Panc1 (cell line): ENCODE results near the gene S100A16. TPM values are rescaled to one million over a fixed set of nuclear protein-coding genes. Genes with fewer than 3 reads are reported as not detected.
"Not testable (repeated sequence)": the region's sequence is repeated elsewhere in the genome, so short reads cannot be mapped to it uniquely, and the experiment has no call there.

Source experiments
- ATAC-seq: fragments of 200-7000 bp; cut with Tn5 transposase; 2 replicates; pipeline ENCODE4 v1.9.1; 2020; ENCODE audit warnings: mild to moderate bottlenecking, moderate library complexity
- BruUV-seq: library from RNA; stranded (reverse); fragments of 400-500 nt; replicated peaks from 2 replicates; lab custom pipeline; 2021; lab: Mats Ljungman, UMichigan
- CTCF ChIA-PET: fragments of 300-600 bp; sonication (Branson Sonifier 250); formaldehyde crosslinking; loops from one replicate; lab custom pipeline; 2022; ENCODE audit warnings: antibody characterized with exemption; lab: Charles Lee
- POLR2A ChIA-PET: fragments of 300-600 bp; sonication (Branson Sonifier 250); formaldehyde crosslinking; loops from one replicate; lab custom pipeline; 2022; ENCODE audit warnings: antibody characterized with exemption; lab: Charles Lee
- DNase-seq: peaks from one replicate; pipeline ENCODE4 v3.0.0-alpha.2; 2010; ENCODE audit warnings: low read depth, low spot score
- H3K27ac ChIP-seq: 2 replicates; pipeline ENCODE4 v1.5.1; 2011; ENCODE audit warnings: mild to moderate bottlenecking, low read length, inconsistent platforms
- H3K27me3 ChIP-seq: fragments of 200-500 bp; sonication (Bioruptor generic); 2 replicates; pipeline ENCODE4 v1.6.0; 2014; ENCODE audit warnings: low read length, inconsistent platforms; ENCODE audit not compliant: control insufficient read depth, insufficient read depth
- H3K36me3 ChIP-seq: fragments of 200-500 bp; sonication (Bioruptor generic); 2 replicates; pipeline ENCODE4 v1.5.1; 2014; ENCODE audit warnings: inconsistent platforms, mild to moderate bottlenecking, low read length, moderate library complexity; ENCODE audit not compliant: control insufficient read depth, insufficient read depth
- H3K4me1 ChIP-seq: 2 replicates; pipeline ENCODE4 v1.5.1; 2011; ENCODE audit warnings: inconsistent platforms, mild to moderate bottlenecking, low read length, moderate library complexity; ENCODE audit not compliant: control insufficient read depth, insufficient read depth
- H3K4me3 ChIP-seq, 2 experiments: 2 replicates each; pipeline ENCODE4 v1.5.1; 2011 to 2012; ENCODE audit warnings: low read depth in 2 of 2, low read length in 2 of 2, mild to moderate bottlenecking in 2 of 2, inconsistent platforms in 1 of 2, moderate library complexity in 1 of 2
- H3K9me3 ChIP-seq: fragments of 200-500 bp; sonication (Bioruptor generic); 2 replicates; pipeline ENCODE4 v1.5.1; 2014; ENCODE audit warnings: low read depth, mild to moderate bottlenecking, inconsistent platforms, low read length, moderate library complexity; ENCODE audit not compliant: control insufficient read depth, insufficient read depth
- POLR2AphosphoS5 ChIP-seq: IDR thresholded peaks from 2 replicates; pipeline ENCODE4 v1.6.1; 2012; ENCODE audit warnings: mild to moderate bottlenecking, low read depth, low read length, moderate library complexity
- SIN3A ChIP-seq: IDR thresholded peaks from 2 replicates; pipeline ENCODE4 v1.6.1; 2012; ENCODE audit warnings: low read depth, mild to moderate bottlenecking, low read length, moderate library complexity, borderline replicate concordance; ENCODE audit not compliant: insufficient read depth
- TCF7L2 ChIP-seq: IDR thresholded peaks from 2 replicates; pipeline ENCODE4 v1.6.1; 2011; ENCODE audit warnings: mild to moderate bottlenecking, low read depth, low read length, inconsistent platforms
- in situ Hi-C: cut with HindIII; loops from 2 replicates; pipeline ENCODE4 v1.10.0; 2016; ENCODE audit warnings: low sequenced_read_pairs, low pct_unique_long_range_greater_than_20kb
- intact Hi-C: fragments of 100-400 bp; cut with micrococcal nuclease; formaldehyde crosslinking; loops from one replicate; pipeline ENCODE4 v1.10.0; 2022; ENCODE audit not compliant: unreplicated experiment
- total RNA-seq: library from RNA; stranded (reverse); gene quantifications from one replicate; pipeline ENCODE4 v1.2.1, GENCODE V29; 2021; ENCODE audit not compliant: unreplicated experiment
- TF ChIP-seq, protein P1 (sequence below): fragments of 450-650 bp; IDR thresholded peaks from 2 replicates; pipeline ENCODE4 v1.5.1; 2017; ENCODE audit warnings: mild to moderate bottlenecking
- TF ChIP-seq, protein P2 (sequence below), 2 experiments: IDR thresholded peaks; 2 replicates each; pipeline ENCODE4 v1.6.1; 2011 to 2012; ENCODE audit warnings: low read depth in 2 of 2, control low read depth in 1 of 2, low read length in 1 of 2, mild to moderate bottlenecking in 1 of 2, moderate library complexity in 1 of 2; ENCODE audit not compliant: insufficient read depth in 1 of 2

Gene S100A16
- total RNA-seq, 1 experiment from 2014 or later: 61.6 TPM

DNA sequence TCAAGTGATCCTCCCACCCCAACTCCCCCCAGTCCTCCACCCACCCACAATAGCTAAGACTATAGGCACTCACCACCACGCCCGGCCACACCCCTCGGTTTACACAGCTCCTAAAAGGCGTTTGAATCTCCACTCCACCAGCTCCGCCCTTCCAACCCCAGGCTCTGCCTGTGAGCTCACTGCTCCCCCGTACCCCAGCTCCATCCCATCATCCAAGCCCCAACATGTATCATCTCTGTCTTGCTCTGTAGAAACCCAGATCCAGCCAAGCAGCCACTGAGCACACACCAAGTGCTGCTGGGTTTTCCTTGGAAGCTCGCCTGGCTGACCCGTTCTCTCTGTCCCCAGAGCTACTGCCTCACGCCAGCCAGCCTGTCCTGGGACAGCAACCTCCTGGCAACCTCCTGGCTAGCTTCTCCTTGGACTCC lies 35.3 kb downstream of the S100A16 start:
- Histone ChIP-seq H3K9me3 (no peaks in the 10 kb centered on the region), H3K27ac (no peak overlapping the region), H3K4me3 (no peak overlapping the region), H3K27me3 (no peaks in the 10 kb centered on the region), H3K36me3 (no peaks in the 10 kb centered on the region), H3K4me1 (no peaks in the 10 kb centered on the region; the same call in 1 of the 2 replicates)
- in situ Hi-C loops (no loop called here), intact Hi-C loops (loop anchor here (10.0 kb wide), 1 partner anchor 77 kb away; the partner anchor contains the start of gene SNAPIN)
- no TSS peak for BruUV-seq
- ChIA-PET CTCF (interaction anchor here (0.7 to 0.8 kb wide), 2 partner anchors 67 to 403 kb away, joined by 4 read pairs; no protein-coding TSS in a partner anchor), POLR2A (interaction anchor here (0.5 kb wide), 1 partner anchor 11 kb away, joined by 4 read pairs; no protein-coding TSS in a partner anchor)
- DNase-seq (no peak), ATAC-seq (no peak; the same call in 1 of the 2 replicates)
- TF ChIP-seq, protein P1, sequence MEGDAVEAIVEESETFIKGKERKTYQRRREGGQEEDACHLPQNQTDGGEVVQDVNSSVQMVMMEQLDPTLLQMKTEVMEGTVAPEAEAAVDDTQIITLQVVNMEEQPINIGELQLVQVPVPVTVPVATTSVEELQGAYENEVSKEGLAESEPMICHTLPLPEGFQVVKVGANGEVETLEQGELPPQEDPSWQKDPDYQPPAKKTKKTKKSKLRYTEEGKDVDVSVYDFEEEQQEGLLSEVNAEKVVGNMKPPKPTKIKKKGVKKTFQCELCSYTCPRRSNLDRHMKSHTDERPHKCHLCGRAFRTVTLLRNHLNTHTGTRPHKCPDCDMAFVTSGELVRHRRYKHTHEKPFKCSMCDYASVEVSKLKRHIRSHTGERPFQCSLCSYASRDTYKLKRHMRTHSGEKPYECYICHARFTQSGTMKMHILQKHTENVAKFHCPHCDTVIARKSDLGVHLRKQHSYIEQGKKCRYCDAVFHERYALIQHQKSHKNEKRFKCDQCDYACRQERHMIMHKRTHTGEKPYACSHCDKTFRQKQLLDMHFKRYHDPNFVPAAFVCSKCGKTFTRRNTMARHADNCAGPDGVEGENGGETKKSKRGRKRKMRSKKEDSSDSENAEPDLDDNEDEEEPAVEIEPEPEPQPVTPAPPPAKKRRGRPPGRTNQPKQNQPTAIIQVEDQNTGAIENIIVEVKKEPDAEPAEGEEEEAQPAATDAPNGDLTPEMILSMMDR: no peak
- no peak for TF ChIP-seq TCF7L2
- no peak for TF ChIP-seq POLR2AphosphoS5
- TF ChIP-seq, protein P2, sequence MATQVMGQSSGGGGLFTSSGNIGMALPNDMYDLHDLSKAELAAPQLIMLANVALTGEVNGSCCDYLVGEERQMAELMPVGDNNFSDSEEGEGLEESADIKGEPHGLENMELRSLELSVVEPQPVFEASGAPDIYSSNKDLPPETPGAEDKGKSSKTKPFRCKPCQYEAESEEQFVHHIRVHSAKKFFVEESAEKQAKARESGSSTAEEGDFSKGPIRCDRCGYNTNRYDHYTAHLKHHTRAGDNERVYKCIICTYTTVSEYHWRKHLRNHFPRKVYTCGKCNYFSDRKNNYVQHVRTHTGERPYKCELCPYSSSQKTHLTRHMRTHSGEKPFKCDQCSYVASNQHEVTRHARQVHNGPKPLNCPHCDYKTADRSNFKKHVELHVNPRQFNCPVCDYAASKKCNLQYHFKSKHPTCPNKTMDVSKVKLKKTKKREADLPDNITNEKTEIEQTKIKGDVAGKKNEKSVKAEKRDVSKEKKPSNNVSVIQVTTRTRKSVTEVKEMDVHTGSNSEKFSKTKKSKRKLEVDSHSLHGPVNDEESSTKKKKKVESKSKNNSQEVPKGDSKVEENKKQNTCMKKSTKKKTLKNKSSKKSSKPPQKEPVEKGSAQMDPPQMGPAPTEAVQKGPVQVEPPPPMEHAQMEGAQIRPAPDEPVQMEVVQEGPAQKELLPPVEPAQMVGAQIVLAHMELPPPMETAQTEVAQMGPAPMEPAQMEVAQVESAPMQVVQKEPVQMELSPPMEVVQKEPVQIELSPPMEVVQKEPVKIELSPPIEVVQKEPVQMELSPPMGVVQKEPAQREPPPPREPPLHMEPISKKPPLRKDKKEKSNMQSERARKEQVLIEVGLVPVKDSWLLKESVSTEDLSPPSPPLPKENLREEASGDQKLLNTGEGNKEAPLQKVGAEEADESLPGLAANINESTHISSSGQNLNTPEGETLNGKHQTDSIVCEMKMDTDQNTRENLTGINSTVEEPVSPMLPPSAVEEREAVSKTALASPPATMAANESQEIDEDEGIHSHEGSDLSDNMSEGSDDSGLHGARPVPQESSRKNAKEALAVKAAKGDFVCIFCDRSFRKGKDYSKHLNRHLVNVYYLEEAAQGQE (IDR thresholded peaks at IDR 0.05; ENCODE audit: insufficient read depth in 1 of 2, low read depth in 2 of 2, low read length in 1 of 2): no peak
- no peak for TF ChIP-seq SIN3A

DNA sequence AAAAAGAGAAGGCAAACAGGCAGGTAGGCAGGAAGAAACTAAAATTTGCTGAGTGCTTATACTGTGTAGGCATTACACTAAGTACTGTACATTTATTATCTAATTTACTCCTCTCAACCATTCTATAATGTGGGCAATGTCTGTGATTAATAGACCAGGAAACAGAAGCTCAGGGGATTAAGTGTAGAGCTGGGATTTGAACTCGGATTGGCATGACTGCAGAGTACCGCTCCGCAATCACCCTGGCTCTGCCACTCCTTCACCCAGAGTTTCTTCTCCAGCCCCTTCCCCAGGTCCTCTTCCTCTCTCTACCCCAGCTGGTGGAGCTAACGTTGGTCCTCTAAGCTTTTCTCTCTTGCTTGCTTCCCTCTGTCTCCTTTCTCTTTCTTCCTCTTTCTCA lies 35.8 kb downstream of the S100A16 start:
- Histone ChIP-seq H3K9me3 (no peaks in the 10 kb centered on the region), H3K36me3 (no peaks in the 10 kb centered on the region), H3K27me3 (no peaks in the 10 kb centered on the region), H3K4me1 (no peaks in the 10 kb centered on the region; the same call in 1 of the 2 replicates), H3K4me3 (no peak overlapping the region), H3K27ac (no peak overlapping the region)
- BruUV-seq: no TSS peak
- CTCF ChIA-PET: interaction anchor here (0.6 to 0.8 kb wide), 3 partner anchors 66 to 402 kb away, joined by 4 to 5 read pairs (median 4); no protein-coding TSS in a partner anchor
- DNase-seq (no peak), ATAC-seq (no peak)
- intact Hi-C loops: loop anchor here (10.0 kb wide), 1 partner anchor 78 kb away; the partner anchor contains the start of gene SNAPIN
- POLR2A ChIA-PET: no interaction called here
- in situ Hi-C loops: no loop called here
- no peak for TF ChIP-seq SIN3A
- TF ChIP-seq, protein P1: no peak

DNA sequence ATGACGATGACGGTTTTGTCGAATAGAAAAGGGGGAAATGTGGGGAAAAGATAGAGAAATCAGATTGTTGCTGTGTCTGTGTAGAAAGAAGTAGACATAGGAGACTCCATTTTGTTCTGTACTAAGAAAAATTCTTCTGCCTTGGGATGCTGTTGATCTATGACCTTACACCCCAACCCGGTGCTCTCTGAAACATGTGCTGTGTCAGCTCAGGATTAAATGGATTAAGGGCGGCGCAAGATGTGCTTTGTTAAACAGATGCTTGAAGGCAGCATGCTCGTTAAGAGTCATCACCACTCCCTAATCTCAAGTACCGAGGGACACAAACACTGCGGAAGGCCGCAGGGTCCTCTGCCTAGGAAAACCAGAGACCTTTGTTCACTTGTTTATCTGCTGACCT lies 37.4 kb downstream of the S100A16 start:
- H3K4me1 ChIP-seq, H3K36me3 ChIP-seq, ATAC-seq, H3K27me3 ChIP-seq, H3K4me3 ChIP-seq, H3K27ac ChIP-seq, H3K9me3 ChIP-seq, in situ Hi-C loops, BruUV-seq, DNase-seq, CTCF ChIA-PET: not testable (repeated sequence)
- POLR2A ChIA-PET: interaction anchor here (0.6 kb wide), 1 partner anchor 152 kb away, joined by 3 read pairs; the partner anchor contains the start of gene INTS3
- intact Hi-C loops: loop anchor here (10.0 kb wide), 1 partner anchor 79 kb away; the partner anchor contains the start of gene SNAPIN

DNA sequence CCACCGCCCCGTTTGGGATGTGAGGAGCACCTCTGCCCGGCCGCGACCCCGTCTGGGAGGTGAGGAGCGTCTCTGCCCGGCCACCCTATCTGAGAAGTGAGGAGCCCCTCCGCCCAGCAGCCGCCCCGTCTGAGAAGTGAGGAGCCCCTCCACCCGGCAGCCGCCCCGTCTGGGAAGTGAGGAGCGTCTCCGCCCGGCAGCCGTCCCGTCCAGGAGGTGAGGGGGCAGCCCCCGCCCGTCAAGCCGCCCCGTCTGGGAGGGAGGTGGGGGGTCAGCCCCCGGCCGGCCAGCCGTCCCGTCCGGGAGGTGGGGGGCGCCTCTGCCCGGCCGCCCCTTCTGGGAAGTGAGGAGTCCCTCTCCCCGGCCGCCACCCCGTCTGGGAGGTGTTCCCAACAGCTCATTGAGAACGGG lies 37.9 kb downstream of the S100A16 start:
- DNase-seq, CTCF ChIA-PET, H3K4me3 ChIP-seq, POLR2A ChIA-PET, H3K27ac ChIP-seq, H3K27me3 ChIP-seq, H3K4me1 ChIP-seq, BruUV-seq, H3K36me3 ChIP-seq, H3K9me3 ChIP-seq, ATAC-seq, in situ Hi-C loops: not testable (repeated sequence)
- intact Hi-C loops: loop anchor here (10.0 kb wide), 1 partner anchor 80 kb away; the partner anchor contains the start of gene SNAPIN
